IPS-18c (cell line): ENCODE results near the gene DTX3L.

Source experiments
- H3K4me3 ChIP-seq: 2 replicates; pipeline ENCODE4 v1.7.0; 2013; ENCODE audit warnings: low read depth, mild to moderate bottlenecking, low read length, moderate library complexity; ENCODE audit not compliant: insufficient read depth
- H3K9me3 ChIP-seq: one replicate; pipeline ENCODE4 v1.6.1; 2013; ENCODE audit warnings: mild to moderate bottlenecking, low read length, moderate library complexity; ENCODE audit not compliant: control insufficient read depth, insufficient read depth

The DTX3L gene

DNA sequence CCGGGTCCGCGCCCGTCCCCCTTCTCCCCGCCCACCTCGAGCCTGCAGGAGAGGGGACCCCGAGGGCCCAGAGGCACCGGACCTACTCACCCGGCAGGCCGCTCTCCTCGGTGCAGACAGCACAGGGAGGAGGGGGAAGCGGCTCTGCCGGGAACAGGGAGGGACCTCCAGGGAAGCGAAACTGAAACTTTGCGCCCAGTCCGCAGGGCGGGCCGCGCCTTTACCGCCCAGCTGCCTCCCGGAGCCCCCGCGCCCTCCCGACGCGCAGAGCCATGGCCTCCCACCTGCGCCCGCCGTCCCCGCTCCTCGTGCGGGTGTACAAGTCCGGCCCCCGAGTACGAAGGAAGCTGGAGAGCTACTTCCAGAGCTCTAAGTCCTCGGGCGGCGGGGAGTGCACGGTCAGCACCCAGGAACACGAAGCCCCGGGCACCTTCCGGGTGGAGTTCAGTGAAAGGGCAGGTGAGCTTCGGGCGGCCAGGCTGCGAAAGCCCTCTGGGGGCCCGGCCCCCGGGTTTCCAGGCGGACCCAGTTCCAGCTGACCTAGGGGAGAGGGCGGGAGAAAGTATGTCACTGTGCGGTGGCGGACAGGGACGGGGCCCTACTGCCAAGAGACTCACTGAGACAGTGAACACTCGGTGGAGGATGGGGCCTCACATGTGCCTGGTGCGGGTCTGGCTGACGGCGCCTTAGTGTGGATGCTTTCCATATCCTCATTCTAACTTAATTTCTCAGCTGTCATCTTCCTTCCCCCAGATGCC lies at the start of gene DTX3L, which contains the start of gene PARP9:
TSS of gene DTX3L (plus strand) at position 184 of the 758 bp plus-strand sequence. CDS start at position 273, 89 bp downstream.
TSS of gene PARP9 (minus strand) at position 146 of the 758 bp plus-strand sequence. CDS start 4,680 bp downstream, outside the sequence.
- Histone ChIP-seq H3K4me3 (peak within 1 kb of the TSS; percentile 76), H3K9me3 (no peaks in the 10 kb centered on the region)

DNA sequence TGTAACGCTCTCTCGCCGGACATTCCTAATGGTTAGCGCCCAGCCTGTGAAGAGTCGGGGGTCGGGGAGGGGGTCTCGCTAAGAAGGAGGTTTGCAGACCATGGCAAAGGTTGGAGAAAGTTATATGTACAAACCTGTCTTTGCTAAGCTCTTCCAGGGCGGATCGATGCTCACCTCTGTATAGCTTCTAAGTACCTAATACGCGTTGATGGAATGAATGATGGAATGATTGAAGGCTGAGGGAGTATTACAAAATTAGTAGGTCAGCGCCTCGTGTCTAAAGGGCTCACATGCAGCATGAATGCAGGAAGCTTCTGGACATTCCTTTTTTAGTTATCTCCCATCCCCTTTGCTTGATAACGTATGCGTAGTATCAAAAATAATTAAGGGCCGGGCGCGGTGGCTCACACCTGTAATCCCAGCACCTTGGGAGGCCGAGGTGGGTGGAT lies 49.1 kb upstream of the DTX3L start:
- peak overlapping the region; percentile 78; the same call in 1 of the 2 replicates for H3K4me3 ChIP-seq
- no peaks in the 10 kb centered on the region for H3K9me3 ChIP-seq

DNA sequence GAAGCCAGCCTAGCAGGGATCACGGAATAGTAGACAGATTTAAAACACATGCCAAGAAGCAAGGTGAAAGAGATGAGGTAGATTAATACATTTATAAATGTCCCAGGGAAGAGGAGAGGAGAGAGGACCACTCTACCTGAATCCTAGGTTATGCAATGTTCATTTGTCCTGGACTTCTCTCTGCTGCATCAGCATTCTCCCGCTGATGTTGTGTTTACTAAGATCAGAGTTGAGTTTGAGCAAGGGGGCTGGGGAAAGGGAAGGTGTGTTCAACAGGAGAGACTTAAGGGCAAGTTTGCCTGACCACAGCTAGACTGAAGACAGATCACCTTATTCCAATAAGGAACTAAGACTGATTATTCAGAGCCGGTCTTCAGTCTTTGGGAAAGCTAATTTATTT lies 48.3 kb upstream of the DTX3L start:
- Histone ChIP-seq H3K9me3 (no peaks in the 10 kb centered on the region), H3K4me3 (no peak overlapping the region)

DNA sequence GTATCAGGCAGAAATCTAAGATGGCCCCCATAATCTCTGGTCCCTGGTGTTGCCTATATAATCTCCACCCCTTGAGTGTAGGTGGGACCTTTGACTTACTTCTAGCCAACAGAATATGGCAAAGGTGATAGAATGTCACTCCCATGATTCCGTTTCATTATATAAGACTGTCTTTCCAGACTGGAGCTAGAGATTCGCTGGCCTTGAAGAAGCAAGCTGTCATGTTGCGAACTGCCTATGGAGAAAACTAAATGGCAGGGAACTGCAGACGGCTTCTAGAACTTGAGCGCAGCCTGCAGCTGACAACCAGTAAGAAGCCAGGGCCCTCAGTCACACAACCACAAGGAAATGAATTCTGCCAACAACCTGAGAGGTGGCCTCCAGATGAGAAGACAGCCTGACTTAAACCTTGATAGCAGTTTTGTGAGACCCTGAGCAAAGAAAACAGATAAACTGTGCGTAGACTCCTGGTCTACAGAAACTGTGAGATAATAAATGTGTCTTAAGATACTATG lies 47.2 kb upstream of the DTX3L start:
- Histone ChIP-seq H3K9me3 (no peaks in the 10 kb centered on the region), H3K4me3 (no peak overlapping the region)

DNA sequence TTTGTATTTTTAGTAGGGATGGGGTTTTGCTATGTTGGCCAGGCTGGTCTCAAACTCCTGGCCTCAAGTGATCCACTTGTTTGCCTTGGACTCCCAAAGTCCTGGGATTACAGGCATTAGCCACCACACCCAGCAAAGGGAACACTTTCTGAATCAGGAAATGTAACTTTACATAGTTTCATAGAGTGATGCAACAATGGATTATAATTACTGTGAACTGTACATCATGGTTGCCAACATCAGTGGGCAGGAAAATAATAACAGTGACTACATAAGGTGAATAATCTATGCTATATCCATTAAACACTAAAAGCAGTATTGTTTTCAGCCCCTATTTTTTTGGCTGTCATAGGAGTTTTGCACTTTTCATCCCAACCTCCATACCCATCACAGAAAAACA lies 44.4 kb upstream of the DTX3L start:
- Histone ChIP-seq H3K4me3 (no peak overlapping the region), H3K9me3 (no peaks in the 10 kb centered on the region)

DNA sequence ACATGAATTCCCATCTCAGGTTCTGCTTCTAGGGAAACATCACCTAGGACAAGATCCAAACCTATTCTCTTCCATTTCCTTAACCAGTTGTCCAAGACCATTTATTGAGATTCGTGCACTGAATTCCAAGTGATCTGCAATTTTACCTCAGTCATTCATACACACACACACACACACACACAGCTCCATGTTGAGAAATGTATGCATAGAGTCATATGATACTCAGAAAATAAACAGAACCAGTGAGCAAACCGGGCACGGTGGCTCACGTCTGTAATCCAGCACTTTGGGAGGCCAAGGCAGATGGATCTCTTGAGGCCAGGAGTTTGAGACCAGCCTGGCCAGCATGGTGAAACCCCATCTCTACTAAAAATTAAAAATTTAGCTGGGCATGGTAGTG lies 43.3 kb upstream of the DTX3L start:
- Histone ChIP-seq H3K4me3 (no peak overlapping the region), H3K9me3 (no peaks in the 10 kb centered on the region)

DNA sequence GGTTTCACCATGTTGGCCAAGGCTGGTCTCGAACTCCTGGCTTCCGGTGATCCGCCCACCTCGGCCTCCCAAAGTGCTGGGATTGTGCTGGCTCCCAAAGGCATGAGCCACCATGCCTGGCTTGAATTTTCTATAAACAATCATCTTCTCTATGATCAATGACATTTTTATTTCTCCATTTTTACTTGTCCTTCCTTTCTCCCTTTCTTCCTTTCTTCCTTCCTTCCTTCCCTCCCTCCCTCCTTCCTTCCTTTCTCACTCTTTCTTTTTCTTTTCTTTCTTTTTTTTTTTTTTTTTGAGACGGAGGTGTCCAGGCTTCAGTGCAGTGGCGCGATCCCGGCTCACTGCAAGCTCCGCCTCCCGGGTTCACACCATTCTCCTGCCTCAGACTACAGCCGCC lies 40.8 kb upstream of the DTX3L start:
- no peaks in the 10 kb centered on the region for H3K9me3 ChIP-seq
- H3K4me3 ChIP-seq, result no peak overlapping the region

DNA sequence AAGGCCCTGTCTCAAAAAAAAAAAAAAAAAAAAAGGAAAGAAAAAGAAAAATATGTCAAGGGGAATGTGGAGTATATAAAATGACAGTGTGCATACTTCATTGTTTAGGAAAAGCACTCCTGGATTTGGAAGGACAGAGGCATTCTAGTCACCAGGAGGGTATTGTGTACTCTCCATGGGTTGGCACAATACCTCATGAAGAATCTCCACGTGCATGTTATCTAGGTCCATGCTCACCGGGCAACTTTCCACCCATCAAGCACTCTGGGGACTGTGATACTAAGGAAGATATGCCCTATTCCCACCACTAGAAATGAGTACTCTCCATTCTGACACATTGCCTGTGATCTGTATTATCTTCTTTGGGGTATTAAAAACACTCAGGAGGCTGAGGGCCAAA lies 34.0 kb upstream of the DTX3L start:
- Histone ChIP-seq H3K4me3 (no peak overlapping the region), H3K9me3 (no peaks in the 10 kb centered on the region)

DNA sequence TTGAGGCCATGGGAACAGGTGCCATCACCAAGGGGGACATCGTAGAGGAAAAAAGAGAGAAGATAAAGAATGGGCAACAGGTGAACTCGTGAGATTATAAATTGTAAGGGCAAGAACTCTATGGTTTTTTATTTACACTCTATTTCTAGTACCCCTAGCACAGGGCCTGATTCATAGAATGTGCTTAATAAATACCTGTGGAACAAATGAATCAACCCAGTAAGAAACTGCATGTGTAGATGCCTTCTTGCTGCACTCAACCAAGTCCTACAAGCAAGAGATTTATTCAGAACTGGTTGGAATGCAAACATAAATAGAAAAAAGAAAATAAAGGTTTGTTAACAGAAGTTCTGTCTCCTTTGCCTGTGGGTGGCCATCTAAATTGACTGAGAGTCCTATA lies 30.7 kb upstream of the DTX3L start:
- Histone ChIP-seq H3K4me3 (no peak overlapping the region), H3K9me3 (no peaks in the 10 kb centered on the region)

DNA sequence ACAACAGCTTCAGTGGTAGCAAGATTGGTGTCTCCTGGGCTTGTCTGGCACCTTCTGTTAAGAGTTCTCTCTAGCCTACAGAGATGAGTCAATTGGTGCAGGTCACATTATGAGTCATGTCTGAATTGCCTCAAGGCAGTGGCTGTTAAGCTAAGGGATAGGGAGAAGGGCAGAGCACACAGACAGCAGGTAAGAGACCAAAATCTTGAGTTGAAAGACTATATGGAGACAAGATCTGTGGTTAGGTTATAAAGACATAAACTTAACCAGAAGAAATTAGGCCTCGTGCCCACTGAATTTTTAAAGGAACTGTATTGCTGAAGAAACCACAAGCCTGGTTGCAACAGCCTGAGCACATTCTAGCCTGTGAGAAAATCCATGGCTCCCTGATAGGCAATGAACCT lies 30.2 kb upstream of the DTX3L start:
- no peak overlapping the region for H3K4me3 ChIP-seq
- no peaks in the 10 kb centered on the region for H3K9me3 ChIP-seq

DNA sequence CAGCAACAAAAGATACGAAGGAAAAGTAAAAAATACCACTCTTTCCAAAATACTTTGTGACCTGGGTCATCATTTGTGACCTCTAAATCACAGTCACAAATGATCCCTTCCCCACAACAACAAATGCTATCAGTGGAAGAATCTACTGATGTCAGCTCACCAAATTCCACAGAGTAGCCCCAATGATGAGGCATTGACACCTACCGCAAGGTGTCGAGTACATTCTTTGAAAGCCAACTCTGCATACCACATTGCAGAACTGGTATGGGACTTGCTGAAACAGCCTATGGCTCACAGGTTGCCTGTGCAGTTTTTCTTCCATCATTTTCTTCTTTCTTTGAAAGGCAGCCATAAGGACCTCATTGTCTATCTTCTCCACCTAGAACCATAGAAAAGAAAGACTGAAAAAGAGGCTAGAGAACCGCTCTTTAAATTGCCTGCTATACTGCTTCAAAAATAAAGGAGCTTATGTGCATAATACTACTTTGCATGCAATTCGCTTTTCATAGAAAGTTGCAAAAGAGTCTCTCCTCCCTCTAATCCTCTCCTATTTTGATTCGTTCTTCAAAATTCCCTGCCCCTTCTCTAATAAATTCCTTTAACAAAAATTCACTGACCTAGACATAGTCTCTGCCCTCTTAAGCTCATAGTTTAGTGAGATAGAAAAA lies 28.0 kb upstream of the DTX3L start:
- H3K9me3 ChIP-seq, result no peaks in the 10 kb centered on the region
- H3K4me3 ChIP-seq, result no peak overlapping the region

DNA sequence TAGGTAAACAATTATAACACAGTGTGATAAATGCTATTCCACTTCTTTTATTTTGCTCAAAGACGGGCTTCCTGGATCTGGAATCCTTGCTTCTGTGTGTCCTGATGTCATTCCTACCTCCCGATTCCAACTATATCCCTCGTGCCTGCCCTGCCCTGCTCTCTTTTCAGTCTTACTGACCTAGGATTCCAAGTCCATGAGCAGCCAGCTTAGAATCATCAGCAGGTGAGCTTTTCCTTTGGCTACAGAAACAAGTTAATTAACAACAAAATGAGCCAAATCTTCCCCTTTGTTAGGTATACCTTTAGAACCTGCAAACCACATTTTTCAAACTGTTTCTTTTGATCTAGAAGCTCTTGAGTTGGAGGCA lies 27.5 kb upstream of the DTX3L start:
- Histone ChIP-seq H3K9me3 (no peaks in the 10 kb centered on the region), H3K4me3 (no peak overlapping the region)

DNA sequence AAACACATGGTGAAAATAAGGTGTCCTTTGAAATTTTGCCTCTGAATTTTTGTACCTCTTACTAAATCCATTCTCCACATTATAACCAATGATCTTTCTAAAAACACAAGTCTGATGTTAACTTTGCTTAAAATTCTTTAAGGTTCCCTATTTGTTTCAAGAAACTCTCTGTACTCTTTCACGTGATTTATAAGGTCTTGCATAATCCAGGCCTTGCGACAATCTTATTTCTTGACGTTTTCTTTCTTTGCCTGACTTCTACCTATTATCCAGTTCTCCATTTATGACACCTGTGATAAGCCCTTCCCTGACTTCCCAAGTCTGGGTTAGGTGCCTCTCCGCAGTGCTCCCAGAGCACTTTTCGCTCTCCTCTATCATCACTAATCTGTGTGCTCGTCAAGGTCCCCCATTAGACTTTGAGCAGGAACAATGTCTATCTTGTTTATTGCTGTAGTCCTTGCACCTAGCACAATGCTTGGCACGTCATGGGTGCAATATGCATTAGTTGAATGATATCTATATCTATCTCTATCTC lies 25.1 kb upstream of the DTX3L start:
- H3K9me3 ChIP-seq, result no peaks in the 10 kb centered on the region
- no peak overlapping the region for H3K4me3 ChIP-seq

DNA sequence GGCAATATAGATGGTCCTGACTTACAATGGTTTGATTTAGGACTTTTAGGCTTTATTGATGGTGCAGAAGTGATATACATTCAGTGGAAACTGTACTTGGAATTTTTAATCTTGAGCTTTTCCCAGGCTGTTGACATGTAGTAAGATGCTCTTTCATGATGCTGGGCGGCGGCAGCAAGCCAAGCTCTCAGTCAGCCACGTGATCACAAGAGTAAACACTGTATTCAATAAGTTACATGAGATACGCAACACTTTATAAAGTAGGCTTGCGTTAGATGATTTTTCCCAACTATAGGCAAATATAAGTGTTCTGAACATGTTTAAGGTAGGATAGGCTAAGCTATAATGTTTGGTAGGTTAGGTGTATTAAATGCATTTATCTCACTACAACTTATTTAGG lies 18.0 kb upstream of the DTX3L start:
- Histone ChIP-seq H3K4me3 (no peak overlapping the region), H3K9me3 (no peaks in the 10 kb centered on the region)

DNA sequence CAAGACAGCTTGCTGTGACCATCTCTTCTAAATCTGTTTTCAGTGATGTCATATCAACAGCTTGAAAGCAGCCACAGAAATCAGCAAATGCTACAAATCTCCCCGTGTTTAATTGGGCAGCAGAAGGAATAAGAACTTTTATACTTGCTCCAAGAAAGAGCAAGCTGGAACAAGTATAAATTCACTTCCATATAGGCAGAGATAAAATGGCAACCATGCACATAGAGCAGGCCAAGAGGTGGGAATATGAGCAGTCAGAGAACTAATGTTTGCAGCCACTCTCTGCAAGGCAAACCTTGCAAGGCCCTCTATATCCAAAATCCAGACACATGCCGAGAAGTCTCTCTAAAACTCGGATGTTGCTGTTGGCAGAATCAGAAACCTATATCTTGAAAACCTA lies 16.1 kb upstream of the DTX3L start:
- Histone ChIP-seq H3K9me3 (no peaks in the 10 kb centered on the region), H3K4me3 (no peak overlapping the region)

DNA sequence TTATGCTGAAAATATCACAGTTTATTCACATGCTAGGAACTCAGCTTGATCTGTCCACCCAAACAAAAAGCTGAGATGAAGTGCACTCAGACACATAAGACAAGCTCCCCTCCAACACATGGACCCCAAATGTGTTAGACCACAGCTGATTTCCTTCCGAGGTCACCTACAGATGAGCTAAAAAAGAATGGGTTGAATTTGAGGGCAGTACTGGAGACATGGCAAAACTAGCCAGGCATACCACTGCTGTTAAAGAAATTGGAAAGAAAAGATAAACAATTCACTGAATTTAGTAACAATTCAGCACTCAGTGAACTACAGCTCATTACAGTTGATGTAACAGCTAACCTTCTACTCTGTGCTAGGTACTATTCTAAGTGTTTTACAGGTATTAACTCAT lies 15.5 kb upstream of the DTX3L start:
- H3K9me3 ChIP-seq, result no peaks in the 10 kb centered on the region
- no peak overlapping the region for H3K4me3 ChIP-seq

DNA sequence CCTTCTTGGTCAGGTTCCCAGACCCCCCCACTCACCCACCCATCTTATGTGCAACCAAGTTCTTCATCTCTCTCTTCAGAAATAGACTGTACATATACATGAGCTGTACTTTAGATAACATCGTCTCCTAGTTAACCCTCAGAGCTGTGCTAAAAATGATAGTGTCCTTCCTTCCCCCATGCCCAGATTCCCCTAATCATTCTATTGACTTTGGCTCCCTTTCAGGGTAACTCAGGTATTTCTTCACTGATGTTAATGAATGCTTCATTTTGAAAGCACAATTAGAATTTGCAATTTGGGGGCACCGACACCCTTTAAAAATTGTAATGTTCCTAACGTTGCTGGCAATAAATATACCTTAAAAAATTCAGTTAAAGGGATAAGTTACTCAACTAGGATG lies 11.0 kb upstream of the DTX3L start:
- no peaks in the 10 kb centered on the region for H3K9me3 ChIP-seq
- H3K4me3 ChIP-seq, result no peak overlapping the region
